Liver (tissue), 9 donors: ENCODE measurements around the gene JAKMIP1. TPM values are rescaled to one million over a fixed set of nuclear protein-coding genes. Genes with fewer than 3 reads are reported as not detected.

Source experiments
- DNase-seq: peaks from one replicate; pipeline ENCODE4 v3.0.0-alpha.2; 2017; ENCODE audit warnings: low spot score
- H3K27ac ChIP-seq, 2 donors: one replicate each; pipeline ENCODE4 v1.7.0; 2013; ENCODE audit warnings: inconsistent platforms in 2 of 2, low read length in 2 of 2, control low read depth in 1 of 2, low read depth in 1 of 2, mild to moderate bottlenecking in 1 of 2
- H3K27me3 ChIP-seq, 4 donors: one replicate each; pipeline versions ENCODE4 v1.6.1 to v1.7.0; 2013; ENCODE audit warnings: low read length in 3 of 4, inconsistent platforms in 1 of 4, mild to moderate bottlenecking in 1 of 4, moderate library complexity in 1 of 4; ENCODE audit not compliant: control insufficient read depth in 4 of 4, insufficient read depth in 4 of 4
- H3K36me3 ChIP-seq, 4 donors: one replicate each; pipeline versions ENCODE4 v1.6.1 to v1.7.0; 2013; ENCODE audit warnings: low read length in 3 of 4, mild to moderate bottlenecking in 3 of 4, low read depth in 1 of 4, moderate library complexity in 1 of 4; ENCODE audit not compliant: control insufficient read depth in 4 of 4, insufficient read depth in 3 of 4
- H3K4me1 ChIP-seq, 4 donors: one replicate each; pipeline versions ENCODE4 v1.6.1 to v1.7.0; 2013; ENCODE audit warnings: low read length in 3 of 4, mild to moderate bottlenecking in 3 of 4, moderate library complexity in 1 of 4; ENCODE audit not compliant: control insufficient read depth in 4 of 4, insufficient read depth in 4 of 4
- H3K4me3 ChIP-seq, 3 donors: one replicate each; pipeline versions ENCODE4 v1.6.1 to v1.7.0; 2013; ENCODE audit warnings: low read length in 3 of 3, control low read depth in 1 of 3, low read depth in 1 of 3, mild to moderate bottlenecking in 1 of 3
- H3K9ac ChIP-seq, 2 donors: one replicate each; pipeline ENCODE4 v1.7.0; 2013; ENCODE audit warnings: low read length in 2 of 2, mild to moderate bottlenecking in 2 of 2, moderate library complexity in 2 of 2, control low read depth in 1 of 2, low read depth in 1 of 2
- H3K9me3 ChIP-seq, 4 donors: one replicate each; pipeline versions ENCODE4 v1.6.1 to v1.7.0; 2013; ENCODE audit warnings: low read length in 3 of 4; ENCODE audit not compliant: control insufficient read depth in 4 of 4
- EGR1 ChIP-seq, 2 donors: IDR thresholded peaks; 2 replicates each; pipeline ENCODE4 v1.6.1; 2016 to 2018; ENCODE audit warnings: antibody characterized with exemption in 2 of 2, low read depth in 2 of 2
- FOXA1 ChIP-seq: IDR thresholded peaks from 2 replicates; pipeline ENCODE4 v1.6.1; 2016; ENCODE audit warnings: antibody characterized with exemption
- FOXA2 ChIP-seq: IDR thresholded peaks from 2 replicates; pipeline ENCODE4 v1.6.1; 2016; ENCODE audit warnings: antibody characterized with exemption
- GABPA ChIP-seq, 2 donors: IDR thresholded peaks in 1 of 2; conservative IDR thresholded peaks in 1 of 2; 2 replicates each; pipeline ENCODE4 v1.6.1; 2016; ENCODE audit warnings: antibody characterized with exemption in 2 of 2, mild to moderate bottlenecking in 1 of 2, moderate library complexity in 1 of 2
- HNF4A ChIP-seq, 2 donors: conservative IDR thresholded peaks; 2 replicates each; pipeline ENCODE4 v1.6.1; 2016; ENCODE audit warnings: antibody characterized with exemption in 2 of 2, mild to moderate bottlenecking in 2 of 2
- HNF4G ChIP-seq: IDR thresholded peaks from 2 replicates; pipeline ENCODE4 v1.6.1; 2016; ENCODE audit warnings: antibody characterized with exemption
- JUND ChIP-seq, 2 donors: IDR thresholded peaks; 2 replicates each; pipeline ENCODE4 v1.6.1; 2016; ENCODE audit warnings: antibody characterized with exemption in 2 of 2
- NR2F2 ChIP-seq: IDR thresholded peaks from 2 replicates; pipeline ENCODE4 v1.6.1; 2016; ENCODE audit warnings: antibody characterized with exemption
- RAD21 ChIP-seq, 2 donors: IDR thresholded peaks; 2 replicates each; pipeline ENCODE4 v1.6.1; 2016; ENCODE audit warnings: antibody characterized with exemption in 2 of 2, mild to moderate bottlenecking in 2 of 2
- RXRA ChIP-seq, 2 donors: IDR thresholded peaks; 2 replicates each; pipeline ENCODE4 v1.6.1; 2017 to 2018; ENCODE audit warnings: antibody characterized with exemption in 2 of 2, mild to moderate bottlenecking in 1 of 2
- SP1 ChIP-seq: IDR thresholded peaks from 2 replicates; pipeline ENCODE4 v1.6.1; 2018; ENCODE audit warnings: antibody characterized with exemption, mild to moderate bottlenecking
- TAF1 ChIP-seq: conservative IDR thresholded peaks from 2 replicates; pipeline ENCODE4 v1.6.1; 2016; ENCODE audit warnings: antibody characterized with exemption, mild to moderate bottlenecking
- YY1 ChIP-seq: IDR thresholded peaks from 2 replicates; pipeline ENCODE4 v1.6.1; 2016; ENCODE audit warnings: antibody characterized with exemption, mild to moderate bottlenecking
- WGBS: extraction: QIAGEN DNeasy Blood & Tissue Kit; methylation state at CpG from one replicate; pipeline ENCODE4 v1.1.7; 2013; 5-methylcytosine and 5-hydroxymethylcytosine counted together
- polyA plus RNA-seq, 2 donors: library from polyadenylated mRNA; stranded (reverse) in 1 of 2; unstranded in 1 of 2; fragments of 200-250 nt in 1 of 2; fragments of >200 nt in 1 of 2; fragmentation: Nextera tagmentation in 1 of 2; extraction: Ambion mirVana in 1 of 2; gene quantifications; one replicate each; pipeline versions ENCODE4 v1.2.1 to v1.2.3, GENCODE V29; 2013 to 2015
- total RNA-seq, 2 donors: library from RNA; depleted of rRNA; stranded (reverse); fragments of >200 nt; gene quantifications; one replicate each; pipeline ENCODE4 v1.2.3, GENCODE V29; 2014
- TF ChIP-seq, protein P1 (sequence below): IDR thresholded peaks from 2 replicates; pipeline ENCODE4 v1.6.1; 2016; ENCODE audit warnings: antibody characterized with exemption
- TF ChIP-seq, protein P2 (sequence below): fragments of 150-350 bp; IDR thresholded peaks from 2 replicates; pipeline ENCODE4 v1.5.1; 2017; ENCODE audit warnings: improper control_type of control experiment, low read depth, low read length; ENCODE audit not compliant: missing input control
- TF ChIP-seq, protein P3 (sequence below): IDR thresholded peaks from 2 replicates; pipeline ENCODE4 v1.6.1; 2016; ENCODE audit warnings: antibody characterized with exemption, mild to moderate bottlenecking
- TF ChIP-seq, protein P4 (sequence below): IDR thresholded peaks from 2 replicates; pipeline ENCODE4 v1.6.1; 2016; ENCODE audit warnings: antibody characterized with exemption
- TF ChIP-seq, protein P5 (sequence below): IDR thresholded peaks from 2 replicates; pipeline ENCODE4 v1.6.1; 2016; ENCODE audit warnings: antibody characterized with exemption
- donor health status: healthy.
- donor health status: healthy.
- donor health status: healthy.
- donor health status: healthy.
- donor health status: healthy.

The JAKMIP1 gene
- total and polyA plus RNA-seq, 4 donors, result 0.08 to 0.50 TPM; not detected in 2

GRCh38 chr4:6242271-6243029 is 42.1 kb upstream of the JAKMIP1 start:
- H3K27ac ChIP-seq, result no peak overlapping the region
- WGBS, result 78% methylated on average over 12 of the region's 12 CpGs
- no peak overlapping the region for H3K9ac ChIP-seq
- no peaks in the 10 kb centered on the region for H3K4me1 ChIP-seq
- H3K36me3 ChIP-seq, result no peaks in the 10 kb centered on the region
- H3K27me3 ChIP-seq, result peaks cover 2 to 18% (median 4%) of the 10 kb centered on the region in 4 donors
- H3K4me3 ChIP-seq, result no peak overlapping the region
- H3K9me3 ChIP-seq, result peaks cover 2 to 5% (median 3%) of the 10 kb centered on the region in 4 donors
- TF ChIP-seq TAF1, result no peak
- TF ChIP-seq YY1, result no peak
- no peak for TF ChIP-seq FOXA2
- TF ChIP-seq, protein P1, sequence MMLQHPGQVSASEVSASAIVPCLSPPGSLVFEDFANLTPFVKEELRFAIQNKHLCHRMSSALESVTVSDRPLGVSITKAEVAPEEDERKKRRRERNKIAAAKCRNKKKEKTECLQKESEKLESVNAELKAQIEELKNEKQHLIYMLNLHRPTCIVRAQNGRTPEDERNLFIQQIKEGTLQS, result no peak
- TF ChIP-seq HNF4G, result no peak
- no peak for TF ChIP-seq GABPA (IDR thresholded peaks at IDR 0.05 in 1 of 2, conservative IDR thresholded peaks at IDR 0.05 in 1 of 2)
- no peak for TF ChIP-seq RXRA (IDR thresholded peaks at IDR 0.05)
- TF ChIP-seq, protein P2, sequence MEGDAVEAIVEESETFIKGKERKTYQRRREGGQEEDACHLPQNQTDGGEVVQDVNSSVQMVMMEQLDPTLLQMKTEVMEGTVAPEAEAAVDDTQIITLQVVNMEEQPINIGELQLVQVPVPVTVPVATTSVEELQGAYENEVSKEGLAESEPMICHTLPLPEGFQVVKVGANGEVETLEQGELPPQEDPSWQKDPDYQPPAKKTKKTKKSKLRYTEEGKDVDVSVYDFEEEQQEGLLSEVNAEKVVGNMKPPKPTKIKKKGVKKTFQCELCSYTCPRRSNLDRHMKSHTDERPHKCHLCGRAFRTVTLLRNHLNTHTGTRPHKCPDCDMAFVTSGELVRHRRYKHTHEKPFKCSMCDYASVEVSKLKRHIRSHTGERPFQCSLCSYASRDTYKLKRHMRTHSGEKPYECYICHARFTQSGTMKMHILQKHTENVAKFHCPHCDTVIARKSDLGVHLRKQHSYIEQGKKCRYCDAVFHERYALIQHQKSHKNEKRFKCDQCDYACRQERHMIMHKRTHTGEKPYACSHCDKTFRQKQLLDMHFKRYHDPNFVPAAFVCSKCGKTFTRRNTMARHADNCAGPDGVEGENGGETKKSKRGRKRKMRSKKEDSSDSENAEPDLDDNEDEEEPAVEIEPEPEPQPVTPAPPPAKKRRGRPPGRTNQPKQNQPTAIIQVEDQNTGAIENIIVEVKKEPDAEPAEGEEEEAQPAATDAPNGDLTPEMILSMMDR, result no peak
- TF ChIP-seq, protein P3, sequence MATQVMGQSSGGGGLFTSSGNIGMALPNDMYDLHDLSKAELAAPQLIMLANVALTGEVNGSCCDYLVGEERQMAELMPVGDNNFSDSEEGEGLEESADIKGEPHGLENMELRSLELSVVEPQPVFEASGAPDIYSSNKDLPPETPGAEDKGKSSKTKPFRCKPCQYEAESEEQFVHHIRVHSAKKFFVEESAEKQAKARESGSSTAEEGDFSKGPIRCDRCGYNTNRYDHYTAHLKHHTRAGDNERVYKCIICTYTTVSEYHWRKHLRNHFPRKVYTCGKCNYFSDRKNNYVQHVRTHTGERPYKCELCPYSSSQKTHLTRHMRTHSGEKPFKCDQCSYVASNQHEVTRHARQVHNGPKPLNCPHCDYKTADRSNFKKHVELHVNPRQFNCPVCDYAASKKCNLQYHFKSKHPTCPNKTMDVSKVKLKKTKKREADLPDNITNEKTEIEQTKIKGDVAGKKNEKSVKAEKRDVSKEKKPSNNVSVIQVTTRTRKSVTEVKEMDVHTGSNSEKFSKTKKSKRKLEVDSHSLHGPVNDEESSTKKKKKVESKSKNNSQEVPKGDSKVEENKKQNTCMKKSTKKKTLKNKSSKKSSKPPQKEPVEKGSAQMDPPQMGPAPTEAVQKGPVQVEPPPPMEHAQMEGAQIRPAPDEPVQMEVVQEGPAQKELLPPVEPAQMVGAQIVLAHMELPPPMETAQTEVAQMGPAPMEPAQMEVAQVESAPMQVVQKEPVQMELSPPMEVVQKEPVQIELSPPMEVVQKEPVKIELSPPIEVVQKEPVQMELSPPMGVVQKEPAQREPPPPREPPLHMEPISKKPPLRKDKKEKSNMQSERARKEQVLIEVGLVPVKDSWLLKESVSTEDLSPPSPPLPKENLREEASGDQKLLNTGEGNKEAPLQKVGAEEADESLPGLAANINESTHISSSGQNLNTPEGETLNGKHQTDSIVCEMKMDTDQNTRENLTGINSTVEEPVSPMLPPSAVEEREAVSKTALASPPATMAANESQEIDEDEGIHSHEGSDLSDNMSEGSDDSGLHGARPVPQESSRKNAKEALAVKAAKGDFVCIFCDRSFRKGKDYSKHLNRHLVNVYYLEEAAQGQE, result no peak
- TF ChIP-seq RAD21 (IDR thresholded peaks at IDR 0.05), result no peak
- TF ChIP-seq JUND (IDR thresholded peaks at IDR 0.05), result no peak
- no peak for TF ChIP-seq EGR1 (IDR thresholded peaks at IDR 0.05; ENCODE audit: low read depth in 2 of 2)
- TF ChIP-seq FOXA1, result no peak
- TF ChIP-seq, protein P4, sequence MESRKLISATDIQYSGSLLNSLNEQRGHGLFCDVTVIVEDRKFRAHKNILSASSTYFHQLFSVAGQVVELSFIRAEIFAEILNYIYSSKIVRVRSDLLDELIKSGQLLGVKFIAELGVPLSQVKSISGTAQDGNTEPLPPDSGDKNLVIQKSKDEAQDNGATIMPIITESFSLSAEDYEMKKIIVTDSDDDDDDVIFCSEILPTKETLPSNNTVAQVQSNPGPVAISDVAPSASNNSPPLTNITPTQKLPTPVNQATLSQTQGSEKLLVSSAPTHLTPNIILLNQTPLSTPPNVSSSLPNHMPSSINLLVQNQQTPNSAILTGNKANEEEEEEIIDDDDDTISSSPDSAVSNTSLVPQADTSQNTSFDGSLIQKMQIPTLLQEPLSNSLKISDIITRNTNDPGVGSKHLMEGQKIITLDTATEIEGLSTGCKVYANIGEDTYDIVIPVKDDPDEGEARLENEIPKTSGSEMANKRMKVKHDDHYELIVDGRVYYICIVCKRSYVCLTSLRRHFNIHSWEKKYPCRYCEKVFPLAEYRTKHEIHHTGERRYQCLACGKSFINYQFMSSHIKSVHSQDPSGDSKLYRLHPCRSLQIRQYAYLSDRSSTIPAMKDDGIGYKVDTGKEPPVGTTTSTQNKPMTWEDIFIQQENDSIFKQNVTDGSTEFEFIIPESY, result no peak
- no peak for TF ChIP-seq HNF4A (conservative IDR thresholded peaks at IDR 0.05)
- TF ChIP-seq SP1, result no peak
- TF ChIP-seq, protein P5, sequence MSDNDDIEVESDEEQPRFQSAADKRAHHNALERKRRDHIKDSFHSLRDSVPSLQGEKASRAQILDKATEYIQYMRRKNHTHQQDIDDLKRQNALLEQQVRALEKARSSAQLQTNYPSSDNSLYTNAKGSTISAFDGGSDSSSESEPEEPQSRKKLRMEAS, result no peak
- no peak for TF ChIP-seq NR2F2
- no peak for DNase-seq
